Measurements from ENCODE around the gene LRAT. TPM values are rescaled to one million over a fixed set of nuclear protein-coding genes. Genes with fewer than 3 reads are reported as not detected.
A peak's percentile ranks its signal among the peaks of the same experiment; 100 is the strongest.

The LRAT gene
- total RNA-seq, 1 donor from 2014 or later, result 0.20 TPM

GRCh38 chr4:154744341-154744926 lies 634 bp downstream of the LRAT start:
- Mint-ChIP-seq H3K36me3 (ENCODE audit: unreplicated experiment) (no peaks in the 10 kb centered on the region), H3K27me3 (ENCODE audit: unreplicated experiment) (peaks cover 18% of the 10 kb centered on the region), H3K27ac (ENCODE audit: unreplicated experiment) (no peak overlapping the region), H3K4me1 (ENCODE audit: low read depth, unreplicated experiment) (peaks cover 1% of the 10 kb centered on the region), H3K4me3 (ENCODE audit: unreplicated experiment) (peak overlapping the region; percentile 93), H3K9me3 (ENCODE audit: unreplicated experiment) (peaks cover 2% of the 10 kb centered on the region)
- no peak for TF ChIP-seq CTCF (IDR thresholded peaks at IDR 0.05; ENCODE audit: partially characterized antibody, unreplicated experiment)
- DNase-seq, result no peak

- Mint-ChIP-seq H3K36me3 (ENCODE audit: unreplicated experiment) (no peaks in the 10 kb centered on the region), H3K4me3 (ENCODE audit: unreplicated experiment) (no peak overlapping the region), H3K4me1 (ENCODE audit: low read depth, unreplicated experiment) (no peaks in the 10 kb centered on the region), H3K27me3 (ENCODE audit: unreplicated experiment) (no peaks in the 10 kb centered on the region), H3K27ac (ENCODE audit: unreplicated experiment) (no peak overlapping the region), H3K9me3 (ENCODE audit: unreplicated experiment) (no peaks in the 10 kb centered on the region)
- DNase-seq, result no peak
- TF ChIP-seq CTCF (IDR thresholded peaks at IDR 0.05; ENCODE audit: partially characterized antibody, unreplicated experiment), result no peak
Observed at GRCh38 chr4:154757713-154758112, 13.9 kb downstream of the LRAT start.

GRCh38 chr4:154760895-154761294 lies 17.1 kb downstream of the LRAT start:
- Mint-ChIP-seq H3K4me1 (ENCODE audit: low read depth, unreplicated experiment) (no peaks in the 10 kb centered on the region), H3K27ac (ENCODE audit: unreplicated experiment) (no peak overlapping the region), H3K27me3 (ENCODE audit: unreplicated experiment) (no peaks in the 10 kb centered on the region)

GRCh38 chr4:154778264-154778663 lies 34.5 kb downstream of the LRAT start:
- no peak for DNase-seq
- Mint-ChIP-seq H3K9me3 (ENCODE audit: unreplicated experiment) (peaks cover 2% of the 10 kb centered on the region), H3K4me3 (ENCODE audit: unreplicated experiment) (no peak overlapping the region), H3K27me3 (ENCODE audit: unreplicated experiment) (peaks cover 1% of the 10 kb centered on the region), H3K36me3 (ENCODE audit: unreplicated experiment) (no peaks in the 10 kb centered on the region), H3K4me1 (ENCODE audit: low read depth, unreplicated experiment) (no peaks in the 10 kb centered on the region), H3K27ac (ENCODE audit: unreplicated experiment) (no peak overlapping the region)
- no peak for TF ChIP-seq CTCF (IDR thresholded peaks at IDR 0.05; ENCODE audit: partially characterized antibody, unreplicated experiment)

More at GRCh38 chr4:154760895-154761294, 17.1 kb downstream of the LRAT start:
- no peaks in the 10 kb centered on the region for H3K36me3 Mint-ChIP-seq (ENCODE audit: unreplicated experiment)
- DNase-seq, result no peak
- TF ChIP-seq CTCF (IDR thresholded peaks at IDR 0.05; ENCODE audit: partially characterized antibody, unreplicated experiment), result no peak
- H3K9me3 Mint-ChIP-seq (ENCODE audit: unreplicated experiment), result no peaks in the 10 kb centered on the region
- H3K4me3 Mint-ChIP-seq (ENCODE audit: unreplicated experiment), result no peak overlapping the region

GRCh38 chr4:154779362-154779947 lies 35.7 kb downstream of the LRAT start:
- H3K4me3 Mint-ChIP-seq (ENCODE audit: unreplicated experiment), result no peak overlapping the region
- TF ChIP-seq CTCF (IDR thresholded peaks at IDR 0.05; ENCODE audit: partially characterized antibody, unreplicated experiment), result peak; percentile 52
- peaks cover 1% of the 10 kb centered on the region for H3K27me3 Mint-ChIP-seq (ENCODE audit: unreplicated experiment)
- no peak overlapping the region for H3K27ac Mint-ChIP-seq (ENCODE audit: unreplicated experiment)
- H3K36me3 Mint-ChIP-seq (ENCODE audit: unreplicated experiment), result no peaks in the 10 kb centered on the region
- H3K4me1 Mint-ChIP-seq (ENCODE audit: low read depth, unreplicated experiment), result no peaks in the 10 kb centered on the region
- H3K9me3 Mint-ChIP-seq (ENCODE audit: unreplicated experiment), result peaks cover 2% of the 10 kb centered on the region
- no peak for DNase-seq

All from glutamatergic neuron (in vitro differentiated cells).